ENCODE measurements around the gene ELFN1. TPM values are rescaled to one million over a fixed set of nuclear protein-coding genes. Genes with fewer than 3 reads are reported as not detected.

ELFN1 gene
- total RNA-seq, 1 donor from 2014 or later: under 0.01 TPM

- Histone ChIP-seq H3K36me3 (ENCODE audit: control insufficient read depth, insufficient read depth, low read length) (no peaks in the 10 kb centered on the region), H3K27me3 (ENCODE audit: control insufficient read depth, insufficient read depth, low read length) (no peaks in the 10 kb centered on the region), H3K4me3 (ENCODE audit: low read depth, low read length) (no peak overlapping the region)
- TF ChIP-seq CTCF (IDR thresholded peaks at IDR 0.05; ENCODE audit: insufficient read depth, low read length, severe bottlenecking): no peak
- no peak for FAIRE-seq
- no peak for DNase-seq (ENCODE audit: low read depth)
Observed at GRCh38 chr7:1743481-1744230, 73.6 kb downstream of the ELFN1 start.

- H3K36me3 ChIP-seq (ENCODE audit: control insufficient read depth, insufficient read depth, low read length): no peaks in the 10 kb centered on the region
- no peak for DNase-seq (ENCODE audit: low read depth)
- no peaks in the 10 kb centered on the region for H3K27me3 ChIP-seq (ENCODE audit: control insufficient read depth, insufficient read depth, low read length)
- no peak for FAIRE-seq
- TF ChIP-seq CTCF (IDR thresholded peaks at IDR 0.05; ENCODE audit: insufficient read depth, low read length, severe bottlenecking): no peak
- no peak overlapping the region for H3K4me3 ChIP-seq (ENCODE audit: low read depth, low read length)
Observed at GRCh38 chr7:1744296-1745017, 74.4 kb downstream of the ELFN1 start.

- no peak for TF ChIP-seq CTCF (IDR thresholded peaks at IDR 0.05; ENCODE audit: insufficient read depth, low read length, severe bottlenecking)
- H3K4me3 ChIP-seq (ENCODE audit: low read depth, low read length): no peak overlapping the region
- FAIRE-seq (no peak), DNase-seq (ENCODE audit: low read depth) (no peak)
- H3K36me3 ChIP-seq (ENCODE audit: control insufficient read depth, insufficient read depth, low read length): no peaks in the 10 kb centered on the region
- H3K27me3 ChIP-seq (ENCODE audit: control insufficient read depth, insufficient read depth, low read length): no peaks in the 10 kb centered on the region
Observed at GRCh38 chr7:1745018-1745532, 75.0 kb downstream of the ELFN1 start.

GRCh38 chr7:1745576-1746490 lies 75.8 kb downstream of the ELFN1 start:
- Histone ChIP-seq H3K4me3 (ENCODE audit: low read depth, low read length) (no peak overlapping the region), H3K36me3 (ENCODE audit: control insufficient read depth, insufficient read depth, low read length) (no peaks in the 10 kb centered on the region), H3K27me3 (ENCODE audit: control insufficient read depth, insufficient read depth, low read length) (no peaks in the 10 kb centered on the region)
- TF ChIP-seq CTCF (IDR thresholded peaks at IDR 0.05; ENCODE audit: insufficient read depth, low read length, severe bottlenecking): no peak
- DNase-seq (ENCODE audit: low read depth): no peak
- no peak for FAIRE-seq

- FAIRE-seq (no peak), DNase-seq (ENCODE audit: low read depth) (no peak)
- TF ChIP-seq CTCF (IDR thresholded peaks at IDR 0.05; ENCODE audit: insufficient read depth, low read length, severe bottlenecking): no peak
- no peaks in the 10 kb centered on the region for H3K27me3 ChIP-seq (ENCODE audit: control insufficient read depth, insufficient read depth, low read length)
- H3K4me3 ChIP-seq (ENCODE audit: low read depth, low read length): no peak overlapping the region
- H3K36me3 ChIP-seq (ENCODE audit: control insufficient read depth, insufficient read depth, low read length): no peaks in the 10 kb centered on the region
Observed at GRCh38 chr7:1746491-1746975, 76.5 kb downstream of the ELFN1 start.

All from bronchial epithelial cell (primary cell).